SK-N-SH (cell line): ENCODE data around the gene CLIC5. TPM values are rescaled to one million over a fixed set of nuclear protein-coding genes. Genes with fewer than 3 reads are reported as not detected.

Experiments used
- CTCF ChIA-PET: fragments of 300-600, 350-600 bp; formaldehyde crosslinking; extraction: SDS; loops from one replicate; lab custom pipeline; 2021; lab: Yijun Ruan, JAX
- POLR2A ChIA-PET: fragments of 350-600 bp; sonication (Branson Sonifier 250); formaldehyde crosslinking; extraction: SDS; loops from one replicate; lab custom pipeline; 2020; ENCODE audit warnings: antibody characterized with exemption, inconsistent platforms; lab: Yijun Ruan, JAX
- DNase-seq: peaks from one replicate; pipeline ENCODE4 v3.0.0; 2012
- H2AFZ ChIP-seq: fragments of 200-600 bp; sonication (generic); 2 replicates; pipeline ENCODE4 v1.8.1; 2016; ENCODE audit warnings: antibody characterized with exemption, mild to moderate bottlenecking, low read depth
- H3F3A ChIP-seq: fragments of 200-600 bp; sonication (generic); replicated peaks from 2 replicates; pipeline ENCODE3; 2016; ENCODE audit warnings: antibody characterized with exemption, mild to moderate bottlenecking; ENCODE audit not compliant: insufficient read depth
- H3K27ac ChIP-seq, 2 experiments: fragments of 200-500 bp in 1 of 2; fragments of 200-600 bp in 1 of 2; sonication (Bioruptor generic) in 1 of 2; sonication (generic), shearing (Covaris generic) in 1 of 2; 2 replicates each; pipeline versions ENCODE4 v1.5.1 to v1.6.1; 2014 to 2016; ENCODE audit warnings: low read depth in 2 of 2, inconsistent platforms in 1 of 2, low read length in 1 of 2, mild to moderate bottlenecking in 1 of 2, mixed read lengths in 1 of 2
- H3K27me3 ChIP-seq: fragments of 200-600 bp; sonication (generic), shearing (Covaris generic); 2 replicates; pipeline ENCODE4 v1.6.1; 2016; ENCODE audit warnings: mixed run types; ENCODE audit not compliant: insufficient read depth
- H3K36me3 ChIP-seq, 2 experiments: fragments of 200-500 bp in 1 of 2; fragments of 200-600 bp in 1 of 2; sonication (Bioruptor generic) in 1 of 2; sonication (generic) in 1 of 2; replicated peaks in 1 of 2; 2 replicates each; pipeline versions ENCODE3 to v1.5.1; 2014 to 2016; ENCODE audit warnings: low read length in 1 of 2, mild to moderate bottlenecking in 1 of 2; ENCODE audit not compliant: insufficient read depth in 2 of 2, control insufficient read depth in 1 of 2
- H3K4me1 ChIP-seq, 2 experiments: fragments of 200-500 bp in 1 of 2; fragments of 200-600 bp in 1 of 2; sonication (Bioruptor generic) in 1 of 2; sonication (generic), shearing (Covaris generic) in 1 of 2; 2 replicates each; pipeline versions ENCODE4 v1.5.1 to v1.6.1; 2014 to 2016; ENCODE audit warnings: low read depth in 1 of 2, low read length in 1 of 2, mixed run types in 1 of 2; ENCODE audit not compliant: insufficient read depth in 2 of 2, control insufficient read depth in 1 of 2
- H3K4me2 ChIP-seq: fragments of 200-600 bp; sonication (generic), shearing (Covaris generic); 2 replicates; pipeline ENCODE4 v1.6.1; 2017; ENCODE audit warnings: mixed run types
- H3K4me3 ChIP-seq, 2 experiments: fragments of 200-500 bp in 1 of 2; fragments of 200-600 bp in 1 of 2; sonication (Bioruptor generic) in 1 of 2; sonication (generic), shearing (Covaris generic) in 1 of 2; 2 replicates each; pipeline versions ENCODE4 v1.5.1 to v1.8.1; 2014 to 2016; ENCODE audit warnings: low read depth in 2 of 2, inconsistent platforms in 1 of 2, low read length in 1 of 2, mild to moderate bottlenecking in 1 of 2, mixed read lengths in 1 of 2, moderate library complexity in 1 of 2
- H3K79me2 ChIP-seq: fragments of 200-600 bp; sonication (generic); 2 replicates; pipeline ENCODE4 v1.8.1; 2017; ENCODE audit warnings: mild to moderate bottlenecking; ENCODE audit not compliant: insufficient read depth
- H3K9ac ChIP-seq: fragments of 200-600 bp; sonication (generic); 2 replicates; pipeline ENCODE4 v1.6.1; 2017; ENCODE audit warnings: mixed run types
- H3K9me2 ChIP-seq: fragments of 200-600 bp; sonication (generic); 2 replicates; pipeline ENCODE4 v1.6.1; 2017; ENCODE audit warnings: mixed run types
- H3K9me3 ChIP-seq: fragments of 200-600 bp; sonication (generic); 2 replicates; pipeline ENCODE4 v1.6.1; 2017; ENCODE audit warnings: mixed run types, mild to moderate bottlenecking, moderate library complexity
- H4K20me1 ChIP-seq: fragments of 200-600 bp; sonication (generic); 2 replicates; pipeline ENCODE4 v1.6.1; 2017; ENCODE audit warnings: mild to moderate bottlenecking, mixed run types; ENCODE audit not compliant: insufficient read depth
- ELF1 ChIP-seq: IDR thresholded peaks from 2 replicates; pipeline ENCODE4 v1.4.0; 2012
- EZH2phosphoT487 ChIP-seq: fragments of 200-600 bp; sonication (generic); IDR thresholded peaks from 2 replicates; pipeline ENCODE4 v1.6.1; 2017; ENCODE audit warnings: low read depth, mixed run types, mild to moderate bottlenecking, antibody characterized with exemption, moderate library complexity, borderline replicate concordance
- GABPA ChIP-seq: IDR thresholded peaks from 2 replicates; pipeline ENCODE4 v1.4.0; 2012; ENCODE audit warnings: low read depth, mild to moderate bottlenecking
- PBX3 ChIP-seq: IDR thresholded peaks from 2 replicates; pipeline ENCODE4; 2012
- RAD21 ChIP-seq: IDR thresholded peaks from 2 replicates; pipeline ENCODE4 v1.6.1; 2012; ENCODE audit warnings: mild to moderate bottlenecking, low read length
- RFX5 ChIP-seq: IDR thresholded peaks from 2 replicates; pipeline ENCODE4 v1.6.1; 2012; ENCODE audit warnings: mild to moderate bottlenecking, improper control_type of control experiment, low read length
- RXRA ChIP-seq: IDR thresholded peaks from 2 replicates; pipeline ENCODE4 v1.4.0; 2012; ENCODE audit warnings: low read depth, mild to moderate bottlenecking, borderline replicate concordance
- SIN3A ChIP-seq: IDR thresholded peaks from 2 replicates; pipeline ENCODE4 v1.6.1; 2012; ENCODE audit warnings: low read depth, mild to moderate bottlenecking, low read length, moderate library complexity, borderline replicate concordance
- SMC3 ChIP-seq: IDR thresholded peaks from 2 replicates; pipeline ENCODE4 v1.6.1; 2012; ENCODE audit warnings: low read depth, low read length, improper control_type of control experiment
- TEAD4 ChIP-seq: IDR thresholded peaks from 2 replicates; pipeline ENCODE4 v1.4.0; 2012; ENCODE audit warnings: mild to moderate bottlenecking, borderline replicate concordance; ENCODE audit not compliant: insufficient read depth
- WGBS: methylation state at CpG from one replicate; pipeline ENCODE4 v1.1.6; 2017; ENCODE audit warnings: low lambda C conversion rate; 5-methylcytosine and 5-hydroxymethylcytosine counted together
- polyA plus RNA-seq, 3 experiments: library from polyadenylated mRNA; depleted of rRNA; stranded (reverse); fragments of >200 nt; gene quantifications; 2 replicates each; pipeline ENCODE4 v1.2.3, GENCODE V29; 2012
- TF ChIP-seq, protein P1 (sequence below): IDR thresholded peaks from 2 replicates; pipeline ENCODE4 v1.6.1; 2012; ENCODE audit warnings: mild to moderate bottlenecking, low read depth, low read length, moderate library complexity
- TF ChIP-seq, protein P2 (sequence below): IDR thresholded peaks from 2 replicates; pipeline ENCODE4 v1.4.0; 2012; ENCODE audit warnings: low read depth, borderline replicate concordance
- TF ChIP-seq, protein P3 (sequence below): IDR thresholded peaks from 2 replicates; pipeline ENCODE4 v1.4.0; 2012; ENCODE audit warnings: low read depth, borderline replicate concordance

Gene CLIC5
- polyA plus RNA-seq, 1 of the 3 experiments (the other 2 are of a cell fraction), result 0.03 TPM

GRCh38 chr6:45956663-45957062, 59.0 kb downstream of the CLIC5 start:
- WGBS, result 3% methylated on average over 7 of the region's 7 CpGs

DNA sequence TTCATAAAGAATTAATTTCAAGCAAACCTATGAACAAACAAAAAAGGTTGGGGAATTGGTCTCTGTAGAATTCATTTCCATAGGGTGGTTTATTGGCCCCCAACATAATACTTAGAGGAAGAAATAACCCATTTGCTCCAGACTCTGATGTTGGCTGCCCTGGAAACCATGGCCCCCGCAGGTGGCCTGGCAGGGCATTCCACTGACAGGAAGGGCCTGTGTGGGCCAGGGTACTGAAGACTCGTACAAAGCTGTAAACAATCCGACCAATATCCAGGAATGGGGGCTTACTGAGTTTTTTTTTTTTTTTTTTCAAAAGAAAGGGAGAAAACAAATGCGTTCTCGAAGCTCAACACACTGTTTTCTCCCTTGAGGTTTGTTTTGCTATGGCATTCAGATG, 59.5 kb downstream of the CLIC5 start:
- Histone ChIP-seq H4K20me1 (no peaks in the 10 kb centered on the region), H2AFZ (no peak overlapping the region), H3K27ac (no peak overlapping the region), H3K79me2 (no peaks in the 10 kb centered on the region), H3K4me2 (no peak overlapping the region), H3K9me2 (no peaks in the 10 kb centered on the region), H3F3A (no peaks in the 10 kb centered on the region), H3K9ac (no peak overlapping the region), H3K4me3 (no peak overlapping the region), H3K27me3 (peaks cover 56% of the 10 kb centered on the region), H3K9me3 (no peaks in the 10 kb centered on the region), H3K4me1 (no peaks in the 10 kb centered on the region), H3K36me3 (no peaks in the 10 kb centered on the region)
- ChIA-PET POLR2A (no interaction called here), CTCF (interaction anchor here (0.6 to 1.5 kb wide), 2 partner anchors 10 to 1338 kb away, joined by 3 read pairs; no protein-coding TSS in a partner anchor)
- WGBS, result 8% methylated on average over 5 of the region's 5 CpGs
- DNase-seq, result no peak
- no peak for TF ChIP-seq EZH2phosphoT487
- TF ChIP-seq SMC3, result no peak
- TF ChIP-seq SIN3A, result no peak
- no peak for TF ChIP-seq ELF1
- TF ChIP-seq RFX5, result no peak
- no peak for TF ChIP-seq TEAD4
- no peak for TF ChIP-seq RAD21
- no peak for TF ChIP-seq RXRA

More at GRCh38 chr6:45956663-45957062, 59.0 kb downstream of the CLIC5 start:
- Histone ChIP-seq H3K4me1 (no peaks in the 10 kb centered on the region), H3K36me3 (no peaks in the 10 kb centered on the region), H3K79me2 (no peaks in the 10 kb centered on the region), H3F3A (no peaks in the 10 kb centered on the region), H3K27me3 (peaks cover 51% of the 10 kb centered on the region), H3K9me2 (no peaks in the 10 kb centered on the region), H2AFZ (no peak overlapping the region), H3K9ac (no peak overlapping the region), H3K9me3 (no peaks in the 10 kb centered on the region), H3K4me3 (no peak overlapping the region), H3K27ac (no peak overlapping the region), H4K20me1 (no peaks in the 10 kb centered on the region), H3K4me2 (no peak overlapping the region)
- no peak for DNase-seq
- TF ChIP-seq EZH2phosphoT487, result no peak
- TF ChIP-seq PBX3, result no peak
- POLR2A ChIA-PET, result no interaction called here
- CTCF ChIA-PET, result interaction anchor here (0.6 to 1.5 kb wide), 3 partner anchors 9 to 1338 kb away, joined by 3 read pairs; no protein-coding TSS in a partner anchor

GRCh38 chr6:45955597-45955996, 60.1 kb downstream of the CLIC5 start:
- no peak overlapping the region for H3K9ac ChIP-seq
- no peaks in the 10 kb centered on the region for H3K9me3 ChIP-seq
- H3K4me1 ChIP-seq, result no peaks in the 10 kb centered on the region
- no peak overlapping the region for H2AFZ ChIP-seq
- no peaks in the 10 kb centered on the region for H3K9me2 ChIP-seq
- H3K27ac ChIP-seq, result no peak overlapping the region
- H3K79me2 ChIP-seq, result no peaks in the 10 kb centered on the region
- no peaks in the 10 kb centered on the region for H3F3A ChIP-seq
- no peaks in the 10 kb centered on the region for H4K20me1 ChIP-seq
- WGBS, result 0% methylated on average over 1 of the region's 1 CpG
- peaks cover 59% of the 10 kb centered on the region for H3K27me3 ChIP-seq
- no peaks in the 10 kb centered on the region for H3K36me3 ChIP-seq
- H3K4me3 ChIP-seq, result no peak overlapping the region
- POLR2A ChIA-PET, result no interaction called here
- no peak overlapping the region for H3K4me2 ChIP-seq
- CTCF ChIA-PET, result no interaction called here
- no peak for DNase-seq
- TF ChIP-seq ELF1, result no peak
- TF ChIP-seq, protein P1, sequence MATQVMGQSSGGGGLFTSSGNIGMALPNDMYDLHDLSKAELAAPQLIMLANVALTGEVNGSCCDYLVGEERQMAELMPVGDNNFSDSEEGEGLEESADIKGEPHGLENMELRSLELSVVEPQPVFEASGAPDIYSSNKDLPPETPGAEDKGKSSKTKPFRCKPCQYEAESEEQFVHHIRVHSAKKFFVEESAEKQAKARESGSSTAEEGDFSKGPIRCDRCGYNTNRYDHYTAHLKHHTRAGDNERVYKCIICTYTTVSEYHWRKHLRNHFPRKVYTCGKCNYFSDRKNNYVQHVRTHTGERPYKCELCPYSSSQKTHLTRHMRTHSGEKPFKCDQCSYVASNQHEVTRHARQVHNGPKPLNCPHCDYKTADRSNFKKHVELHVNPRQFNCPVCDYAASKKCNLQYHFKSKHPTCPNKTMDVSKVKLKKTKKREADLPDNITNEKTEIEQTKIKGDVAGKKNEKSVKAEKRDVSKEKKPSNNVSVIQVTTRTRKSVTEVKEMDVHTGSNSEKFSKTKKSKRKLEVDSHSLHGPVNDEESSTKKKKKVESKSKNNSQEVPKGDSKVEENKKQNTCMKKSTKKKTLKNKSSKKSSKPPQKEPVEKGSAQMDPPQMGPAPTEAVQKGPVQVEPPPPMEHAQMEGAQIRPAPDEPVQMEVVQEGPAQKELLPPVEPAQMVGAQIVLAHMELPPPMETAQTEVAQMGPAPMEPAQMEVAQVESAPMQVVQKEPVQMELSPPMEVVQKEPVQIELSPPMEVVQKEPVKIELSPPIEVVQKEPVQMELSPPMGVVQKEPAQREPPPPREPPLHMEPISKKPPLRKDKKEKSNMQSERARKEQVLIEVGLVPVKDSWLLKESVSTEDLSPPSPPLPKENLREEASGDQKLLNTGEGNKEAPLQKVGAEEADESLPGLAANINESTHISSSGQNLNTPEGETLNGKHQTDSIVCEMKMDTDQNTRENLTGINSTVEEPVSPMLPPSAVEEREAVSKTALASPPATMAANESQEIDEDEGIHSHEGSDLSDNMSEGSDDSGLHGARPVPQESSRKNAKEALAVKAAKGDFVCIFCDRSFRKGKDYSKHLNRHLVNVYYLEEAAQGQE, result no peak
- TF ChIP-seq GABPA, result no peak
- TF ChIP-seq, protein P2, sequence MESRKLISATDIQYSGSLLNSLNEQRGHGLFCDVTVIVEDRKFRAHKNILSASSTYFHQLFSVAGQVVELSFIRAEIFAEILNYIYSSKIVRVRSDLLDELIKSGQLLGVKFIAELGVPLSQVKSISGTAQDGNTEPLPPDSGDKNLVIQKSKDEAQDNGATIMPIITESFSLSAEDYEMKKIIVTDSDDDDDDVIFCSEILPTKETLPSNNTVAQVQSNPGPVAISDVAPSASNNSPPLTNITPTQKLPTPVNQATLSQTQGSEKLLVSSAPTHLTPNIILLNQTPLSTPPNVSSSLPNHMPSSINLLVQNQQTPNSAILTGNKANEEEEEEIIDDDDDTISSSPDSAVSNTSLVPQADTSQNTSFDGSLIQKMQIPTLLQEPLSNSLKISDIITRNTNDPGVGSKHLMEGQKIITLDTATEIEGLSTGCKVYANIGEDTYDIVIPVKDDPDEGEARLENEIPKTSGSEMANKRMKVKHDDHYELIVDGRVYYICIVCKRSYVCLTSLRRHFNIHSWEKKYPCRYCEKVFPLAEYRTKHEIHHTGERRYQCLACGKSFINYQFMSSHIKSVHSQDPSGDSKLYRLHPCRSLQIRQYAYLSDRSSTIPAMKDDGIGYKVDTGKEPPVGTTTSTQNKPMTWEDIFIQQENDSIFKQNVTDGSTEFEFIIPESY, result no peak
- TF ChIP-seq, protein P3, sequence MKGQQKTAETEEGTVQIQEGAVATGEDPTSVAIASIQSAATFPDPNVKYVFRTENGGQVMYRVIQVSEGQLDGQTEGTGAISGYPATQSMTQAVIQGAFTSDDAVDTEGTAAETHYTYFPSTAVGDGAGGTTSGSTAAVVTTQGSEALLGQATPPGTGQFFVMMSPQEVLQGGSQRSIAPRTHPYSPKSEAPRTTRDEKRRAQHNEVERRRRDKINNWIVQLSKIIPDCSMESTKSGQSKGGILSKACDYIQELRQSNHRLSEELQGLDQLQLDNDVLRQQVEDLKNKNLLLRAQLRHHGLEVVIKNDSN, result no peak
- TF ChIP-seq TEAD4, result no peak
